NOMO-1 treated with dmso at 0.1 percent for 144 hours (cell line): Measurements from ENCODE around the gene MRPL24.

Experiments
- DNase-seq: peaks from one replicate; lab custom pipeline; 2025; ENCODE audit not compliant: unreplicated experiment; lab: John Stamatoyannopoulos, UW

MRPL24 gene

DNA sequence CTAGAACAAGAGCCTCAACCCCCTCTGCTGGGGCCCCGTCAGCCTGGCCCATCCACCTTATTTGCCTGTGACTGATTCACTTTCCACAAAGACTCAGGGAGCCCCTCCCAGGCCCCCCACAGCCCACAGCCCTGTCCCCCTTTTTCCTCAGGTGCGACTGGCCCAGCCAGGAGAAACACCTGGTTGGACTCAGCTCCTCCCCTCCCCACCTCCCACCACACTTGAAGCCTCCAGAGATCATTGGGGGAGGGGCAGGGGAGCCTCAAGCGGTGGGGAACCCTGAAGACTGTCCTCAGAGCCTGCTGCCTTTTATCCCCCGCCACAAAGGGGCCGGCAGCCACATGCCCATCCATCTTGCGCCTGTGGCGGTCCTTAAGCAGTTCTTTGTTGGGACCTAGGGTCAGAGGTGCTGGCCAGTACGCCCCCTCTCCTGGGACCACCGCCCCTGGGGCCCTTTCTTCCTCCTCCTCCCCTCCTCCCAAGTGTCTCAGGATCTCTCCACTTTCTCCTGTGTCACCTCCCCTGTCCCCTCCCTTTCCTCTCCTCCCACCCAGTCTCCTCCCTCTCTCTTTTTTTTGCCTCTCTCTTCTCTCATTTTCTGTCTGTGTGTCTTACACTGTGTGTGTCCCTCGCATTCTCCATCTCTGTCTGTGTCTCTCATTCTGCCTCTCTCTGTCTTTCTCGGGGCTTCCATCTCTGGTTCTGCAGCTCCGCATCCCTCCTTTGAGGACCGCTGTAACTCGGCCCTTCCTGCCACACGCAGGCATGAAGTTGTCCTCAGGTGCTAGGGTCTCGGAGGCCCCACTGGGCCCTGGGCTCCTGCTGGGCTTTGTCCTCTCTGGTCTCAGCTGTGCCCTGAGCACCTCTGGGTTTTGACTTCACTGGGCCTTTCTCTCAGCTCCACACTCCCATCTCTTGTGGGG lies 47.7 kb downstream of the MRPL24 start:
- DNase-seq = no peak

DNA sequence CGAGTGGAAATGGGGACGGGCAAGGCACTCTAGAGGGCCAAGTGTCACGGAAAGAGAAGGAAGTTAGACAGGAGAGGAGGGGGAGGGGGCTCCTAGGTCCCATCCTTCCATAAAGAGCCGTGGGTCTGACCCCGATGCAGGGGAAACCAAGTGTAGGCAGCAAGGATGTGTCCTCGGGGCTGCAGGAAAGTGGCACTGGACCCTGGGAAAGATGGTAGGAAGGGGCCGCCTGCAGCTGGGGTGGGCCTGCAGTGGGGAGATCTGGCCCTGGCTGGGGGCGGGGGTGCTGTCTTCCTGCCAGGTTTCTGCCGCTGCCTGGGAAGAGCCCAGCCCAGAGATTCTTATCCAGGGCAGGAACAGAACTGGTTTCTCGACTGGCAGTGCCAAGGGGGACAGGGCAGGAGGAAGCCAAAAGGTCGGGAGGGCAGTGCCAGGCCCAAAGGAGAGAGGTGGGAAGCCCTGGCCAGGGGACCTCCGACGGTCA lies 48.4 kb downstream of the MRPL24 start:
- DNase-seq = no peak

DNA sequence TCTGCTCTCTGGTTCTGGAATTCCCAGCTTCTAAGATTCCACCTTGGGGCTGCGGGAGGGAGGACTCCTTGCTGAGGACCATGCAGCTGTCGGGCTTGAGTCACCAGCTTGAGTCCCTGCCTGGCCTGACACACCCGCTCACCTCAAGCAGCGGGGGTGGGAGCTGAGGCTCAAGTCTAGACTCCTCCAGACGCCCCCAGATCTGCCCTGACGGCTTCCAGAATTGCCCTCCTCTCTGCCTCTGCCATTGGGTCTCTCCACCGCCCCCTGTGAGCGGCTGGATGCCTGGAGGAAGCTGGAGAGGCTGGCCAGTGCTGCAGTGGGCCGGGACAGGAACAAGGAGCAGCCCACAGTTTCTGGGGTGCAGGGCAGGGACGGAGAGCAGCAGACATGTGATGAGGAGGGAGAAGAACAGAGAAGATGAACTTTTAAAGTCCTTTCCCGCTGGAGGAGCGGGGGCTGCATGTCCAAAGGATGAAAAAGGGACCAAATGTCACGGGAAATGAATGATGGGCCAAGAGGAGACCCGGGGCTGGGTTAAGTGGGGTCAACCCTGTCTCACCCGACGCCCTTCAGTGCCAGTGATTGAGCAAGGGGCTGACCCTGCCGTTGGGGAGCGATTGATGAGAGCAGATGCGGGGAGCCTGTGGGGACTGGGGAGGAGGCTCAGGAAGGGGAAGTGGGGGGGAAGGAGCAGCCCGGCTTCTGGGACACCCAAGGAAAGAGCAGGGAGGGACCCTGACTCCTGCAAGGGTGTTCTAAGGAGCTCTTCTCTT lies 49.0 kb downstream of the MRPL24 start:
- DNase-seq = no peak

DNA sequence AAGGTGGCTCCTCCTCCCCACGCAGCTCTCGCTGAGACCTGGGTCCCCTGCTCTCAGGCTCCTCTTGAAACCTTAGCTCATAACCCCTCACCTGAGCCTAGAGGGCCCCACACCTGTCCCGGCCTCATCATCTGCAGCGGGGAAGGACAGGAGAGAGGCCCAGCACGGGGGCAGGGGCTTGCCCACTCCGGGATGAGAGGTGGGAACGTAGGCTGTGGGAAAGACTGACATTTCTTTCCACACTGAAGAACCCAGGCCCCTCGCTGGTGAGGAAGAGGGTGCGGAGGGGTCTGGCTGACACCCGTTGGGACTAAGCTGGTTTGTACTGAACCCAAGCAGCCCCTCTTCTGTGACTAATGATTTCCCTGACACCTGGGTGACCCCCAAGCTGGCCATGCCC lies 49.7 kb downstream of the MRPL24 start:
- DNase-seq = no peak

DNA sequence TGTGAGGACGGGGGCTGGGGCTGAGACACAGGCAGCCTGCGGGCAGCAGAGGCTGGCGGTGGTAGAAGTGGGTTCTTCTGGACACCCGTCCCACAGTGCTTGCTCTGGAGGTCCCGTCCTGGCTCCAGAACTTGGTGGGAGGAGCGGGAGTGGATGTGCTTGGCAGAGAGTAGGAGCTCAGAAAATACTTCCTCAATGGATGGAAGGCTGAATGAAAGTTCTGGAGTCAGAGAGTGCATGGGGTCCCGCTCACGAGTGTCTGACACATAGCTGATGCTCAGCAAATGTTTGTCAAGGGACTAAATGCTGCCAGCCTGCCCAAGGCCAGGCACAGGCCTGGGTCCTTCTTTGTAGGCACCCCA lies 50.2 kb downstream of the MRPL24 start:
- no peak for DNase-seq

DNA sequence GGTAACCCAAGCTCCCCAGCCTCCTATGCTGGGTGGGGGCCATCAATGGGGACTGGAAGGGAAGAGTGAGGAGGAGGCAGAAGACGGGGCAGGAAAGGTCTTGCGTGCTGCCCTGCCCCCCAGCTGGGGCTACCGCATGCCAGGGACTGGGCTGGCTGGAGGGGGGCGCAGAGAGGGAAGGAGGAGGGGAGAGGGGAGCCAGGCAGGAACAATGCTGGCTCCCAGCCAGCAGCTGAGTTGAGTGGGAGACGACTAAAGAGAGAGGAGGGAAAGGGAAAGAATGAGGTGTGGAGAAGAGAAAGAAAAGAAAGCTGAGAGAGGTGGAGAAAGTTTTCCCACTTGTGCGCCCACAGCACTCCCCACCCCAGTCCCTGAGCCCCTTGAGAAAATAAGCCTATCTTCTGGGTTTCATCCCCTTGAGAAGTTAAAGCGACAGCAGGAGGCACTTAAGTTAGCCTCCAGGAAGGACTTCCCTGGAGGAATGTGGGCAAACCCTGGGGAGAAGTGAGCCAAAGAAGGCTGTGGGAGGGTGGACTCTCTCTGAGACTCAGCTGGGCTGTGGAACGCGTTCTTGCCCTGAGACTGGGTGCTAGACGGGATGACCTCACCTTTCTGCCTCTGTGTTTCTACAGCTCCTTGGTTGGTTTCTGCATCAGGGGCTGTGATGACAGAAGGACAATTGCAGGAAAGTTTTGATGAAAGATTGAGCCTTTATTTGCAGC lies 50.8 kb downstream of the MRPL24 start:
- no peak for DNase-seq

DNA sequence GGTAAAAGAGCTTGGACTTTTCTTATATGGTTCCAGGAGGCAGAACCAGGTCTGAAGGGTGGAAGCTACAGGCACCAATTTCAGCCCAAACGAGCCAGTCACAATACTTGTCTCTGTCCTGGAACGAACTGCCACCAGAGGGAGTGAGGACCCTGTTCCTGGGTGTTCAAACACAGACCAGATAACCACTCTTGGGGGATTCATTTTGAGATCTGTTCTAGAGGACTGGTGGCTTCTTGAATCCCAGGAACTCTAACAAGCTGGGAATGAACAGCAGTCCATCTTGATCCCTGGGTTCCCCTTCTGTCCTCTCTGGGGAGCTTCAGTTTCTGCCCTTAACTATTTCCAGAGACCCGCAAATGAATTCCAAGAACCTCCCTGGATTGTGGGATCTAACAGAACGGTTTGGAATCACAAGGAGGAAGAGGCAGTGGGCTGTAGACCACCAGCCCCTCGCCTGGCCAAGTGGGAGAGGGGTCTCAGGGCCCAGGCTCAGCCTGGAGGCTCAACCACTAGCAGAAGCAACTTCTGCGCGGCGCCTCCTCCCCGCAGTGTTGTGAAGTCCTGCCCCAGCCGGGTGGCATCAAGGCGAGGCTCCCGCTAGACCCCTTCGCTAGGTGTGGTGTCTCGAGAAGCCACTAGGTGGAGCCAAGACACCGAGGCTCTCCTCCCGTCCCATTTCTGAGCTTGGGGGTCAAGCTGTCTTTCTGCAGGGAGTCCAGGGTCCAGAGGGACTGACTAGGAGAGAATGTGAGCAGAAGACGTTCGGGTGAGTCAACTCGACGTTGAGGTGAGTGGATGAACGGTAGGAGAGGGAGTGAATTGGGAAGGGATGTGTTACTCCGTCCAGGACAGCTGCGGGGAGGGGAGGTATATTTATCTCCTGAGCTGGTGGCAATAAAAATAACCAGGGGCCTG lies 51.6 kb downstream of the MRPL24 start:
- DNase-seq = peak; percentile 62
